Left ventricle myocardium superior (tissue), 1 donor: Measurements from ENCODE around the gene CDT1. TPM values are rescaled to one million over a fixed set of nuclear protein-coding genes. Genes with fewer than 3 reads are reported as not detected.

ENCODE experiments used
- ATAC-seq: fragments of 200-7000 bp; cut with Tn5 transposase; one replicate; pipeline ENCODE4 v1.9.1; 2020; ENCODE audit warnings: mild to moderate bottlenecking, moderate library complexity
- DNase-seq: peaks from one replicate; pipeline ENCODE4 v3.0.0-alpha.2; 2020
- intact Hi-C: fragments of 100-400 bp; cut with micrococcal nuclease; formaldehyde crosslinking; loops from one replicate; pipeline ENCODE4 v1.11.0; 2022
- long read RNA-seq: library from polyadenylated mRNA; unstranded; transcript quantifications from one replicate; pipeline ENCODE4 v2.0.0, GENCODE V29; 2021
- total RNA-seq: library from RNA; stranded (reverse); fragmentation: NEBNext Ultra II Directional; extraction: Animal tissue kit (Norgen Biotek cat#: 25700); gene quantifications from one replicate; pipeline ENCODE4 v1.2.1, GENCODE V29; 2021
- donor health status: DM: no; HTN: yes; CAD: no; lungs with severe emphysema.

CDT1 gene
- total RNA-seq = 0.97 TPM
- long read RNA-seq, partial matches to known transcripts = 0 of 1 reads
- long read RNA-seq, other reads (novel, unspliced or antisense) = 0 of 1 reads

- ATAC-seq (peak; percentile 76), DNase-seq (peak; percentile 92)
- intact Hi-C loops = no loop called here
Measured at GRCh38 chr16:88803264-88803987, at the start of gene CDT1. CDT1 (plus strand) TSS chr16:88803789; CDS start chr16:88803832, 43 bp downstream.

- no peak for DNase-seq
- intact Hi-C loops = no loop called here
- no peak for ATAC-seq
Measured at GRCh38 chr16:88754109-88754911, 49.3 kb upstream of the CDT1 start.

- intact Hi-C loops = no loop called here
- DNase-seq (no peak), ATAC-seq (no peak)
Measured at GRCh38 chr16:88754912-88755744, 48.5 kb upstream of the CDT1 start.

GRCh38 chr16:88755745-88756443 is 47.7 kb upstream of the CDT1 start:
- no peak for DNase-seq
- intact Hi-C loops = no loop called here
- ATAC-seq = no peak

- intact Hi-C loops = no loop called here
- ATAC-seq (no peak), DNase-seq (no peak)
Measured at GRCh38 chr16:88758227-88758943, 45.2 kb upstream of the CDT1 start.

GRCh38 chr16:88758944-88759244 is 44.7 kb upstream of the CDT1 start:
- DNase-seq (no peak), ATAC-seq (no peak)
- intact Hi-C loops = no loop called here

GRCh38 chr16:88759245-88759975 is 44.2 kb upstream of the CDT1 start:
- DNase-seq (no peak), ATAC-seq (peak; percentile 16)
- intact Hi-C loops = no loop called here

GRCh38 chr16:88759976-88760350 is 43.6 kb upstream of the CDT1 start:
- DNase-seq (no peak), ATAC-seq (no peak)
- intact Hi-C loops = no loop called here

GRCh38 chr16:88760424-88761142 is 43.0 kb upstream of the CDT1 start:
- ATAC-seq (no peak), DNase-seq (no peak)
- intact Hi-C loops = no loop called here

- intact Hi-C loops = no loop called here
- DNase-seq (no peak), ATAC-seq (no peak)
Measured at GRCh38 chr16:88761143-88761534, 42.5 kb upstream of the CDT1 start.

GRCh38 chr16:88761830-88762229 is 41.8 kb upstream of the CDT1 start:
- intact Hi-C loops = no loop called here
- no peak for ATAC-seq
- no peak for DNase-seq

GRCh38 chr16:88762258-88762870 is 41.2 kb upstream of the CDT1 start:
- ATAC-seq (no peak), DNase-seq (no peak)

GRCh38 chr16:88762941-88763340 is 40.6 kb upstream of the CDT1 start:
- no peak for ATAC-seq
- intact Hi-C loops = no loop called here
- DNase-seq = no peak

More at GRCh38 chr16:88762258-88762870, 41.2 kb upstream of the CDT1 start:
- intact Hi-C loops = no loop called here

GRCh38 chr16:88763502-88764053 is 40.0 kb upstream of the CDT1 start:
- intact Hi-C loops = no loop called here
- ATAC-seq = no peak
- DNase-seq = no peak

GRCh38 chr16:88764080-88764479 is 39.5 kb upstream of the CDT1 start:
- intact Hi-C loops = no loop called here
- DNase-seq = no peak
- no peak for ATAC-seq

GRCh38 chr16:88764913-88765349 is 38.7 kb upstream of the CDT1 start:
- no peak for DNase-seq
- ATAC-seq = no peak
- intact Hi-C loops = no loop called here

GRCh38 chr16:88766975-88767374 is 36.6 kb upstream of the CDT1 start:
- DNase-seq = no peak
- ATAC-seq = no peak
- intact Hi-C loops = no loop called here
